ENCODE measurements around the gene SHISA8.
"Not testable (repeated sequence)": the region's sequence is repeated elsewhere in the genome, so short reads cannot be mapped to it uniquely, and the experiment has no call there.

Gene SHISA8

DNA sequence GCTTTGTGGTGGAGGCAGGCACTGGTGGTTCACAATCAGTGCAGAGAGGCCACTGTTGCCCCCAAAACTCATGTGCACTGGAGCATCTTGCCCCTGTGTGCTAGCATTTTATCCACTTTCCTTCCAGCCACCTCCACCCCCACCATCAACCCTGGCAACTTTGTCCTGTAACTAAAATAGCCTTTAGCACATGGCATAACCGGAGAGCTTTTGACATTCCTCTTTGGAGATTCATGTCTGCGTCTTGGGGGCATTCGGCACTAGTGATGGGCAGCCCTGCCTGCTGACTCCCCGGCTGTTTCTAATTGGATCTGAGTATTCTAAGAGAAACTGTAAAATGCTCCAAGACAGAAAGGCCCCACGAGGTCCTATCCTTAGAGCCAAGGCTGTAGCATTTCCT, 15.8 kb downstream of the SHISA8 start:
- no peak for DNase-seq (ENCODE audit: low spot score)

DNA sequence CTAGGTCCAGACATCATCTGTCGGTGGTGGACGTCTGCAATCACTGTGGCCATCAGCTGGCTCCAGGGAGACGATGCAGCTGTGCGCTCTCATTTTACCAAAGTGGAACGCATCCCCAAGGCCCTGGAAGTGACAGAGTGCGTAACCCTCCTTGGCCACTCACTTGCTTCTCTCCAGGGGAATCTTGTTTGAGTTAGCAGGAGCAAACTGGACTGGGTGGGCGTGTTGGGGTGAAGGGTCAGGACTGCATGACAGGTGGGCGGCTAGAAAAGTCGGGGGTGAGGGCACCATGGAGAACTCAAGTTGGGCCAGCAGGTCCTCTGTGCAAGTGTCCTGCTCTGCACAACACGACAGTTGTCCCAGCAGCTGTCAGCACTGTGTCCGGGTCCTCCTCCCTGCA, 16.2 kb downstream of the SHISA8 start:
- no peak for DNase-seq (ENCODE audit: low spot score)

- DNase-seq (ENCODE audit: low spot score) = no peak
Observed at GRCh38 chr22:41893591-41894375, 21.1 kb downstream of the SHISA8 start.

DNA sequence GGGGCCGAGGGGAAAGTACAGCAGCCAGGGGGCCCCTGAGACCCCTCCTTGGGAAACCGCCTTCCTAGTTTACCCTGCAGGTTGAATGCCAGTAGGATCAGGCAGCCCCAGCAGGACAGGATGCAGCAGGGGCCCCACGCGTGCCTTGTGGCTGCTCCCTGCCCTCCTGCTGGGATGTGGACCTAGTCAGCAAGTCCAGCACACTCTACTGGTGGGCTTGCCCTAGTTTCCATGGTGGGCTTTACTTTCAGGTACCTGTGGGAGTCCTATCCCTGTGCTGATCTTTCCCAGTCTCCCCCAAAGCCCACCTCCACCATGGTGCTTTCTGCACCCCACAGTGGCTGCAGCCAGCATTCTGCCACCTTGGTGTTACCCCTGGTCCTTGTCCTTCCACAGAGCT, 22.2 kb downstream of the SHISA8 start:
- DNase-seq (ENCODE audit: low spot score) = no peak

DNA sequence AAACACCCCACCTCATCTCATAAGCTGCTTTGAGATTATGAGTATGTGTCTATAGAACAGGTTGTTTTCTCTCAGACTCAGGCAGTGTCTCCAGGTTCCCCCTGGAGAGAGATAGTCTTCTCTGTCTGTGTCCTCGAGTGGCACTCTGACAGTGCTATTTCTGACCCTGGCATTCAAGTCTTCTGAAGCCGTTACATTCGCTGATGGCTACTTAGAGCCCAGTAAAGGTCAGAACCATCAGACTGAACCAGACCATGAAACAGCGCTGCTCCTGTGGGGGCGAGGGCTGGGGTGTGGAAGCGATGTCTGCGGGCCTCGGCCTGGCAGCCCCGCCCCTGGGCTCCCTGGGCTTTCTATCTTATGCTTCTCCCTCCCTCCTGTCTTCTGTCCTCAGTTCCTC, 23.5 kb downstream of the SHISA8 start:
- DNase-seq (ENCODE audit: low spot score) = no peak

- no peak for DNase-seq (ENCODE audit: low spot score)
Observed at GRCh38 chr22:41888627-41889200, 26.2 kb downstream of the SHISA8 start.

DNA sequence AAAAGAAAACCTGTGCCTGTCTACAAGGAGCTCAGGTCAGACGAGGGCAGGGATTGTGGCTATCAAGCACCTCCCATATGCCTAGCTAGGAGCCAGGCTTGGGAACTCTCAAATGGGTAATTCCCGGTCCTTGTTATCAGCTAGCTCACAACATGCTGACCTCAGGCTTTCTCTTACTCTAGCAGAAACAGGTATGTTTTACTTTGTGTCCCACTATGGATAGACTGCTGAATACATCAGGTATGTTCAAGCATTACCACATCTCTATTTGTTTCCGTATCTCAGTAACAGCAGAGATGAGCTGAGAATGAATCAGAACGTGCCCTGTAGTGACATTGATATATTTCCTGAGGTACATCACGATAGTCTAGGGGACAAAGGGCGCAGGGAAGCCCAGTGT, 29.4 kb downstream of the SHISA8 start:
- no peak for DNase-seq (ENCODE audit: low spot score)

- DNase-seq (ENCODE audit: low spot score) = no peak
Observed at GRCh38 chr22:41885116-41885515, 29.8 kb downstream of the SHISA8 start.

DNA sequence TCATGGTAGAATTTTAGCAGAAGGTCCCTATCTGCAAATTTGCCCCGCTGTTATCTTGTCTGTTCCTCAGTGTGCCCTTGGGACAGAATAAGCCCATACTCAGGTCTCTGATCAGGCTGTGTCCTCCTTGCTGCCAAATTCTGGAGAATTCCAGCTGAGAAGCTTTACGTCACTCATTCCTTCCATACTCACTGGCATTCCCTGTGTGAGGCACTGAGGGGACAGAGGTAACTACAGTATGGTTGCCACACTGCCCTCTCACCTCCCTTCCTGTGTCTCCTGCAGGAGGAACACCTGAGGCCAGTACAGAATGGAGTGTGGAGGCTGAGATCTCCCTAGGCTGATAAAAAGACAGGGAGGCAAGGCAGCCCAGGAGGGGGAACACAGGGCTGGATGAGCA, 31.5 kb downstream of the SHISA8 start:
- DNase-seq (ENCODE audit: low spot score) = no peak

DNA sequence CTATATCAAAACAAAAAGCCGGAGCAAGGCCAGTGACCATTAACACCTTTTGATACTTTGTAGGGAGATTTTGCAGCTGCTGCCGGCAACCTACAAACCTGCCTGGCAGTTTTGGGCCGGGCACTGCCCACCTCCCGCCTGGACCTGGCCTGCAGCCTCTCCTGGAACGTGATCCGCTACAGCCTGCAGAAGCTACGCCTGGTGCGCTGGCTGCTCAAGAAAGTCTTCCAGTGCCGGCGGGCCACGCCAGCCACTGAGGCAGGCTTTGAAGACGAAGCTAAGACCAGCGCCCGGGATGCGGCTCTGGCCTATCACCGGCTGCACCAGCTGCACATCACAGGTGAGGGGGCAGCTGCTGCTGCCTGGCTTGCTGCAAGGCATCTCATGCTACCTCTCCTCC, 34.2 kb downstream of the SHISA8 start:
- no peak for DNase-seq (ENCODE audit: low spot score)

GRCh38 chr22:41876675-41877074, 38.2 kb downstream of the SHISA8 start:
- no peak for DNase-seq (ENCODE audit: low spot score)

- DNase-seq (ENCODE audit: low spot score) = no peak
Observed at GRCh38 chr22:41876275-41876674, 38.6 kb downstream of the SHISA8 start.

- no peak for DNase-seq (ENCODE audit: low spot score)
Observed at GRCh38 chr22:41875531-41876270, 39.2 kb downstream of the SHISA8 start.

GRCh38 chr22:41874090-41874489, 40.8 kb downstream of the SHISA8 start:
- DNase-seq (ENCODE audit: low spot score) = peak; percentile 22

GRCh38 chr22:41873391-41873790, 41.5 kb downstream of the SHISA8 start:
- no peak for DNase-seq (ENCODE audit: low spot score)

- no peak for DNase-seq (ENCODE audit: low spot score)
Observed at GRCh38 chr22:41870786-41871185, 44.1 kb downstream of the SHISA8 start.

- DNase-seq (ENCODE audit: low spot score) = not testable (repeated sequence)
Observed at GRCh38 chr22:41870081-41870480, 44.8 kb downstream of the SHISA8 start.

- DNase-seq (ENCODE audit: low spot score) = no peak
Observed at GRCh38 chr22:41868556-41868955, 46.3 kb downstream of the SHISA8 start.

DNA sequence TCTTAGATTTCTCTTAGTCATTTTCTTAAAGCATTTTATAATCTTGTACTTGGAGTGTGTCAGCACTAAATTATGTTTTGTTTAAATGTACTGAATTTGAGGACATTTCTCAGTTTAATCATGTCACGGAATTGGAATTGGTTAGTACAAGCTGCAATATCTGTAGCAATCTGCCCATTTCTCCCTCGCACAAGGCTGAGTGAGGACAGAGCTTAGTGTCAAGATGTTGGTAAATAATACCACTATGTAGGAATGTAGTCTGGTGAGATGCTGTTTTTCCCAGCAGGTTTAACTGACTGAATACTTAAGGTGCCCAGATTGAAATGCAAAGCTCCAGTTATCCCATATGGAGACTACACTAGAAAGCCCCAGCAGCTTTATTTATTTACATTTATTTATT, 51.4 kb downstream of the SHISA8 start:
- DNase-seq (ENCODE audit: low spot score) = no peak

GRCh38 chr22:41862530-41863266, 52.2 kb downstream of the SHISA8 start:
- no peak for DNase-seq (ENCODE audit: low spot score)

DNA sequence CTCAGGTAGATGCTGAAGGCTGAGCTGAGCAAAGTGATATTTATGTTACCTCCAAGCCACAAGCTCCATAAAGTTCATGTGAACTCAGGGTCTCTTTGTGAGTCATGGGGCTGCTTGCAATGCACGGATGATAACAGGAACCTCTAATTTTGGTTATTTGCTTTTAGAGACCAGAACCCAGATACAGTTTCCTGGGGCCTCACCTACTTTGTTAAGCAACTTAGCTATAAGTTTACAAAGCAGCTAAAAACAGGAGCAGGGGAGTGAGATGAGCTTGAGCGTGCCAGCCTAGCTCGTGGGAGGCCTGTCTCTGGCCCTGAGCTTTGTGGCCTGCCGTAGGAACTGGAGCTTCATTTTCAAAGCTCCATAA, 52.7 kb downstream of the SHISA8 start:
- DNase-seq (ENCODE audit: low spot score) = no peak

All from hematopoietic multipotent progenitor cell treated with erythropoietin and hydrocortisone succinate and interleukin-3 and kit ligand, for 17 days (in vitro differentiated cells).